ENCODE results near the gene SAMD1. TPM values are rescaled to one million over a fixed set of nuclear protein-coding genes. Genes with fewer than 3 reads are reported as not detected.
"Not testable (repeated sequence)": the region's sequence is repeated elsewhere in the genome, so short reads cannot be mapped to it uniquely, and the experiment has no call there.

Gene SAMD1
- total RNA-seq, 2 donors from 2014 or later, result 52.9 to 91.3 TPM

- Histone ChIP-seq H3K4me3 (no peak overlapping the region), H3K4me1 (no peaks in the 10 kb centered on the region), H3K9ac (ENCODE audit: low read depth in 2 of 2, low read length in 2 of 2) (no peak overlapping the region), H3K27ac (no peak overlapping the region), H3K27me3 (no peaks in the 10 kb centered on the region), H3K36me3 (no peaks in the 10 kb centered on the region), H3K9me3 (no peaks in the 10 kb centered on the region)
- TF ChIP-seq CTCF (IDR thresholded peaks at IDR 0.05), result peak; percentile 95
- intact Hi-C loops (cut with DNase I), result loop anchor here (10.0 kb wide), 1 partner anchor 164 kb away; no protein-coding TSS in a partner anchor
- peak; percentile 80 for DNase-seq
Measured at GRCh38 chr19:14048443-14049153, 42.0 kb downstream of the SAMD1 start.

- H3K4me1 ChIP-seq; H3K27ac ChIP-seq; H3K4me3 ChIP-seq; H3K9me3 ChIP-seq; H3K36me3 ChIP-seq; DNase-seq; H3K9ac ChIP-seq (ENCODE audit: low read depth in 2 of 2, low read length in 2 of 2); H3K27me3 ChIP-seq: not testable (repeated sequence)
- intact Hi-C loops (cut with DNase I), result loop anchor here (10.0 kb wide), 1 partner anchor 163 kb away; no protein-coding TSS in a partner anchor
Measured at GRCh38 chr19:14047866-14048265, 42.7 kb downstream of the SAMD1 start.

- TF ChIP-seq CTCF (IDR thresholded peaks at IDR 0.05), result peak; percentile 44
- not testable (repeated sequence) for H3K4me3 ChIP-seq; H3K9ac ChIP-seq (ENCODE audit: low read depth in 2 of 2, low read length in 2 of 2); H3K27me3 ChIP-seq; H3K9me3 ChIP-seq; H3K36me3 ChIP-seq; H3K27ac ChIP-seq; H3K4me1 ChIP-seq
- intact Hi-C loops (cut with DNase I), result loop anchor here (10.0 kb wide), 1 partner anchor 158 kb away; no protein-coding TSS in a partner anchor
- peak; percentile 60 for DNase-seq
Measured at GRCh38 chr19:14042659-14043608, 47.6 kb downstream of the SAMD1 start.

GRCh38 chr19:14039181-14039580, 51.4 kb downstream of the SAMD1 start:
- intact Hi-C loops (cut with DNase I), result no loop called here
- Histone ChIP-seq H3K27me3 (no peaks in the 10 kb centered on the region), H3K4me3 (no peak overlapping the region), H3K4me1 (no peaks in the 10 kb centered on the region), H3K36me3 (no peaks in the 10 kb centered on the region), H3K9ac (ENCODE audit: low read depth in 2 of 2, low read length in 2 of 2) (no peak overlapping the region), H3K9me3 (no peaks in the 10 kb centered on the region), H3K27ac (no peak overlapping the region)
- no peak for DNase-seq
- no peak for TF ChIP-seq CTCF (IDR thresholded peaks at IDR 0.05)

Other genes with a start within 250 kb of the SAMD1 start
- gene NANOS3, start 213.6 kb downstream of the SAMD1 start, total RNA-seq, result not detected
- gene BRME1, start 184.6 kb downstream of the SAMD1 start, total RNA-seq, result 10 to 100 TPM in 1 of 2 donors, 1 to 10 TPM in 1; 5.9 to 20.0 TPM
- gene CC2D1A, start 184.6 kb downstream of the SAMD1 start, total RNA-seq, result 100 to 1,000 TPM in 1 of 2 donors, 10 to 100 TPM in 1; 81.0 to 123 TPM
- 1 to 10 TPM; 4.1 to 4.4 TPM for gene PODNL1, start 152.3 kb downstream of the SAMD1 start, total RNA-seq
- gene DCAF15, start 138.2 kb downstream of the SAMD1 start, total RNA-seq, result 10 to 100 TPM; 30.2 to 55.1 TPM
- gene RFX1, start 84.4 kb downstream of the SAMD1 start, total RNA-seq, result 10 to 100 TPM; 13.1 to 20.9 TPM
- not detected for gene RLN3, start 62.6 kb downstream of the SAMD1 start, total RNA-seq
- gene IL27RA, start 59.0 kb downstream of the SAMD1 start, total RNA-seq, result 1 to 10 TPM; 2.5 to 3.2 TPM
- 1 to 10 TPM in 1 of 2 donors, under 1 TPM in 1; 0.37 to 1.6 TPM for gene PALM3, start 28.7 kb downstream of the SAMD1 start, total RNA-seq
- gene MISP3, start 18.0 kb downstream of the SAMD1 start, total RNA-seq, result 10 to 100 TPM; 32.7 to 50.0 TPM
- under 1 TPM in 1 of 2 donors, not detected in 1; 0.19 TPM for gene C19orf67, start 5.0 kb downstream of the SAMD1 start, total RNA-seq
- 10 to 100 TPM; 71.0 to 89.3 TPM for gene PRKACA, start 27.0 kb upstream of the SAMD1 start, total RNA-seq
- gene ASF1B, start 45.8 kb upstream of the SAMD1 start, total RNA-seq, result 10 to 100 TPM; 12.9 to 64.0 TPM
- 10 to 100 TPM; 18.4 to 28.0 TPM for gene ADGRL1, start 115.4 kb upstream of the SAMD1 start, total RNA-seq